ENCODE results near the gene CFAP298.

- TF ChIP-seq CTCF (IDR thresholded peaks at IDR 0.05) (no peak), EZH2 (IDR thresholded peaks at IDR 0.05) (no peak), EZH2phosphoT487 (IDR thresholded peaks at IDR 0.05) (no peak)
Measured at GRCh38 chr21:32581732-32582131, 30.4 kb downstream of the CFAP298 start.

Measured in neural progenitor cell (in vitro differentiated cells).